ENCODE data around the gene CYP27A1. TPM values are rescaled to one million over a fixed set of nuclear protein-coding genes. Genes with fewer than 3 reads are reported as not detected.

CYP27A1 gene
- total and polyA plus RNA-seq, 7 donors = 9.3 to 48.4 (median 32.0) TPM

GRCh38 chr2:218754201-218754600, 27.7 kb upstream of the CYP27A1 start:
- TF ChIP-seq CTCF (IDR thresholded peaks at IDR 0.05) = no peak
- Histone ChIP-seq H3K27ac (no peak overlapping the region), H3K27me3 (ENCODE audit: insufficient read depth in 3 of 3, low read length in 2 of 3) (no peaks in the 10 kb centered on the region), H3K4me3 (no peak overlapping the region), H3K4me1 (peaks cover 5% of the 10 kb centered on the region), H3K9me3 (no peaks in the 10 kb centered on the region), H3K36me3 (ENCODE audit: insufficient read depth in 1 of 2, low read depth in 1 of 2) (peaks cover 10 to 65% of the 10 kb centered on the region in 2 donors)
- DNase-seq (no peak), ATAC-seq (no peak)
- WGBS, 3 donors = 82 to 93% (median 85%) methylated on average over 3 of the region's 3 CpGs
- intact Hi-C loops (cut with DNase I) = no loop called here

DNA sequence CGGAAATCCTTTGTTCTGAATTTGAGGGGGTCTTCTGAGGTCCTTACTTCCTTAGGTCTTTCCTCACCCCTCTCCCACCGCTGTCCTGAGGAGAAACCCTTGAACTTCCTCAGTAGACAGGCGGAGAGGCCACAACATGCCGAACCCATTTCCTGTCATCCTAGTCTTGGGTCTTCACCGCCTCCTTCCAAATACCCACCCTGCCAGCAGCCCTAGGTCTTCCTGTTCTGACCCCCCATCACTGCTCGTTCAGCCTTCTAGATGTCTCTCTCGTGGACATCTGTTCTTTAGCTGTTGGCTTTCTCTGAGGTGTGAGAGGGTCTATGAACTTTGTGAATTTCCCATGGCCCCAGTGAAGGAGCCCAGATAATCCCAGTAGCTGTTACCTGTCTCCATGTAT, 27.2 kb upstream of the CYP27A1 start:
- no peak for TF ChIP-seq CTCF (IDR thresholded peaks at IDR 0.05)
- H3K4me3 ChIP-seq = no peak overlapping the region
- H3K27ac ChIP-seq = no peak overlapping the region
- H3K9me3 ChIP-seq = no peaks in the 10 kb centered on the region
- H3K4me1 ChIP-seq = peaks cover 5% of the 10 kb centered on the region
- no peak for ATAC-seq
- H3K36me3 ChIP-seq (ENCODE audit: insufficient read depth in 1 of 2, low read depth in 1 of 2) = peaks cover 8 to 59% of the 10 kb centered on the region in 2 donors
- intact Hi-C loops (cut with DNase I) = no loop called here
- 92 to 95% (median 94%) methylated on average over 7 of the region's 7 CpGs for WGBS, 3 donors
- no peak for DNase-seq
- no peaks in the 10 kb centered on the region for H3K27me3 ChIP-seq (ENCODE audit: insufficient read depth in 3 of 3, low read length in 2 of 3)

DNA sequence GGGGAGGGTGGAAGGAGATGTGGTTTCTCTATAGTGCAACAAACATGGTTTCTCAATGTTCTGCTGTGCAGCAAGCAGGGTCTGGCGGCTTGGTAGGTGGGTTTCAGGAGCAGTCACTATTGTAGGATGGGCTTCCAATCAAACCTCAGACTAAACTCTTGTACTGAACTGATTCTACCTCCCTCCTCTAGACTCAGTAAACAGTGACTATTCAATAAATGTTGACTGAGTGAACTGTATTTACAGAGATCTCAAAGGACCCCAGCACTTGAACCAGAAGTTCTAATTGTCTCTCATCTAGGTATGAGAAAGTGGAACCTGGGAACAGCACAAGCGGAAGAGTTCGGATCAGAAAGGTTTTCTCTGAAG, 26.8 kb upstream of the CYP27A1 start:
- Histone ChIP-seq H3K4me1 (peaks cover 5% of the 10 kb centered on the region), H3K9me3 (no peaks in the 10 kb centered on the region), H3K27me3 (ENCODE audit: insufficient read depth in 3 of 3, low read length in 2 of 3) (no peaks in the 10 kb centered on the region), H3K36me3 (ENCODE audit: insufficient read depth in 1 of 2, low read depth in 1 of 2) (peaks cover 7 to 55% of the 10 kb centered on the region in 2 donors), H3K4me3 (no peak overlapping the region), H3K27ac (no peak overlapping the region)
- TF ChIP-seq CTCF (IDR thresholded peaks at IDR 0.05) = no peak
- WGBS, 3 donors = 98 to 99% (median 99%) methylated on average over 3 of the region's 3 CpGs
- intact Hi-C loops (cut with DNase I) = no loop called here
- DNase-seq (no peak), ATAC-seq (no peak)

DNA sequence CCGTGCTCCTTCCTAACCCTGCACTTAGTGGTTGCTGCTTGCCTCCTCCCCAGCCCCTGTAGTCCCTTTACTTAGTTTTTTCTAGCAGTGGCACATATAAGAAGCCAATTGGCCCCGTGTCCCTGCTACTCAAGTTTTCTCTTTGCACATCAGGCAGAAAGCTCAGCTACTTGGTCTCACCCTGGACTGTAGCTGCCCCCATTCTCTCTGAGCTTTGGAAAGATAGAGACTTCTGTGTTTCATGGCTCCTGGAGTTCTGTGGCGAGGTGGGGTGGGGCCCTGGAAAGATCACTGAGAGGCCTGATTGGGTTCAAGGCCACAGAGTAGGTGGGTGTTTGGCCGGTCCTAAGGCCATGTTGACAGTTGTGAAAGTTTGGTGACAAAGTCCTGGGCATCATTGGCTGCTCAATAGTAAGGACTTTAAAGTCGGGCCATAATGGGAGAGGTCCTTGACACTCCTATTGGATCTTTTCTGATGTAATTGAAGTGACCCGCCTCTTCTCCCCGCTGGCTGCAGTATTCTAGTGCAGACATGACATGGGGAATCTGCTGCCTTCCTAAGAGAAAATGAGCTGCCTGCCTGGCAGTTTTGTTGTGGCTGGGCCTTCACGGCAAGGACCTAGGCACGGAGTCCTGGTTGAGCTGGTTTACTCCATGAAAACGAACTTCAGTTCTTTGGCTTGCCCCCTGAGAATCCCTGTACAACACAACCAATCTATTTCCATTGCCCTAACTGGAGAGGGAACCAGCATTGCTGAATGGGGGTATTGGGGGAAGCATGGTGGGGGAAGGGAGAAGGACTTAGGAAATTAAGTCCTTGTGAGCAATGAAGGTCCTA, 26.2 kb upstream of the CYP27A1 start:
- peaks cover 6 to 49% of the 10 kb centered on the region in 2 donors for H3K36me3 ChIP-seq (ENCODE audit: insufficient read depth in 1 of 2, low read depth in 1 of 2)
- H3K27me3 ChIP-seq (ENCODE audit: insufficient read depth in 3 of 3, low read length in 2 of 3) = no peaks in the 10 kb centered on the region
- no peak overlapping the region for H3K4me3 ChIP-seq
- TF ChIP-seq CTCF (IDR thresholded peaks at IDR 0.05) = no peak
- ATAC-seq = no peak
- 94% methylated on average over 10 of the region's 10 CpGs for WGBS, 3 donors
- no peaks in the 10 kb centered on the region for H3K9me3 ChIP-seq
- no peak overlapping the region for H3K27ac ChIP-seq
- intact Hi-C loops (cut with DNase I) = no loop called here
- DNase-seq = no peak
- H3K4me1 ChIP-seq = peaks cover 5% of the 10 kb centered on the region

Measured in psoas muscle (tissue), 8 donors.